Measurements from ENCODE around the gene UBA7.
A peak's percentile ranks its signal among the peaks of the same experiment; 100 is the strongest.

The UBA7 gene

DNA sequence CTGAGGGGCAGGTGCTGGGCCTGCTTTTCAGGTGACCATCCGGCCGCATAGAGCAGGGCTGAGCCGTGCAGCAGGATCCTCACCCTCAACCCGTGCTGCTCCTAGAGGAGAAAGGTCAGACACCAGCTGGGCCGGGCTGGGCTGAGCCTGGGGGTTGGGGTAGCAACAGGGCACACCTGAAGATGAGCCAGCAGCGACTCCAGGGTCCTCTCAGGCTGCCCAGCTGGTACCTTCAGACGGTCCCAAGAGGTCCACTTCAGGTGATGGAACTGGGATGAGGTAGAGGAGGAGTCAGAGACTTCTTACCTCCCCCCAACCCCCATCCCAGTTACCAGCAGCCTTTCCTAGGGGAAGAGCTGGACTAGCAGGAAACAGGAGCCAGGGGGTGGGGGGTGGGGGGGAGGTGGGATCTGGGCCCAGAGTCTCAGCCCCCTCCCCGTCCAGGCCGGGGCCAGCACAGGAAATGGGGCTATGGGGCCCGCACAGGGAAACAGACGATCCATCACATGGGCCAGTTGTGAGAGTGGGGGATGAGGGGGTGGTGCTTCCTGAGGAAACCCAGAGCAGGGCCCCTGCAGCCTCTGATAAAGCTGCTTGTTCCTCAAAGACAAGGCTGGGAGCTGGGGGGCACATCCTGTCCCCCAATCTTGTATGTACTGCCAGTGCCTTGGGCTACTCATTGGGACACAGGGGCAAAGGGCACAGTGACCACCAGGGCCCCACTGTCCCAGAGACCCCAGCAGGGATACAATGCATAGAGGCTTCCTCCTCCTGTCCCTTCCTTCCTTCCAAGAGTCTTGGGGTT, 7.7 kb downstream of the UBA7 start:
- DNase-seq, result no peak

DNA sequence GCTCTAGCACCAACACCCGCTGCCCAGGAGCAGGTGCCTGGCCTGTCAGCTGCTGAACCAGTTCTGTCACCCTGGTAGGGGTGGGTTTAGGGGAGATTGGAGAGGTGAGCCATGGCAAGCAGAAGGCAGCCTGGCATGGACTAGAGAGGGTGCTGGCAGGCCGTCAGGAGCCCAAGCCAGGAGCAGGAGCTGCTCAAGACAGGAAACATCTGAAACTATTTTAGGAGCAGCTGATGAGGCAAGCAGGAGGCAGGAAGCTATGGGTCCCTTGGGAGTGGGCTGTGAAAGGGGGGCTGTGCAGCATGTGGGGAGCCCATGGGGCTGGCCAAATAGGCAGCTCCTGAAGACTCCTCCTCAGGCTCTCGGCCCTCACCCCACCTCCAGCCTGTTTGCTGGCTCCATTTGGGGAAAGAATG, 8.4 kb downstream of the UBA7 start:
- DNase-seq, result no peak

DNA sequence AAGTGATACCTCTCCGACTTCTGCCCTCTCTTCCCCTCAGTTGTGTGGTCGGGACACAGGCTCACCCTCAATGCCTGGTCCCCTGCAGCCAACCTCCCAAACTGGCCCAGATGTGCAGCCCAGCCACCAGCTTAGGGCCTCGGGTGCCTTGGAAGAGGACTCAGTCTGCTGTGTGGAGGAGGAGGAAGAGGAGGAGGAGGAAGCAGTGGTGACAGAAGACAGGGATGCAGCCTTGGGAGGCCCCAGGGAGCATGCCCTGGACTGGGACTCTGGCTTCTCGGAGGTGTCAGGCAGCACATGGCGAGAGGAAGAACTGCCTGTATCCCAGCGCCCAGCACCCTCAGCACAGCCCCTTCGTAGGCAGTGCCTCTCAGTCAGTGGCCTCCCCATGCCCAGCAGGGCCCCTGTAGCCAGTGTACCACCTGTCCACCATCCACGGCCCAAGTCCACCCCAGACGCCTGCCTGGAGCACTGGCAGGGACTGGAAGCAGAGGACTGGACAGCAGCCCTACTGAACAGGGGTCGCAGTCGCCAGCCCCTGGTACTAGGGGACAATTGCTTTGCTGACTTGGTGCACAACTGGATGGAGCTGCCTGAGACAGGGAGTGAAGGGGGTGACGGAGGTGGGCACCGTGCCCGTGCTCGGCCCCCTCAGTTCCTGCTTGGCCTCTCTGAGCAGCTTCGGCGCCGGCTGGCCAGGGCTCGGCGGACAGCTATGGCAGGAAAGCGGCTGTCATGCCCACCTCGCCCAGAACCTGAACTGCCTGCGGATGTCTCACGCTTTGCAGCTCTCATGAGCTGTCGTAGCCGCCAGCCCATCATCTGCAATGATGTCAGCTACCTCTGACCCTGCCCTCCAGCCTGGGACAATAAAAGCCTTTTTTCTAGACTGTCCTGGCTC, 9.4 kb downstream of the UBA7 start:
- no peak for DNase-seq

DNA sequence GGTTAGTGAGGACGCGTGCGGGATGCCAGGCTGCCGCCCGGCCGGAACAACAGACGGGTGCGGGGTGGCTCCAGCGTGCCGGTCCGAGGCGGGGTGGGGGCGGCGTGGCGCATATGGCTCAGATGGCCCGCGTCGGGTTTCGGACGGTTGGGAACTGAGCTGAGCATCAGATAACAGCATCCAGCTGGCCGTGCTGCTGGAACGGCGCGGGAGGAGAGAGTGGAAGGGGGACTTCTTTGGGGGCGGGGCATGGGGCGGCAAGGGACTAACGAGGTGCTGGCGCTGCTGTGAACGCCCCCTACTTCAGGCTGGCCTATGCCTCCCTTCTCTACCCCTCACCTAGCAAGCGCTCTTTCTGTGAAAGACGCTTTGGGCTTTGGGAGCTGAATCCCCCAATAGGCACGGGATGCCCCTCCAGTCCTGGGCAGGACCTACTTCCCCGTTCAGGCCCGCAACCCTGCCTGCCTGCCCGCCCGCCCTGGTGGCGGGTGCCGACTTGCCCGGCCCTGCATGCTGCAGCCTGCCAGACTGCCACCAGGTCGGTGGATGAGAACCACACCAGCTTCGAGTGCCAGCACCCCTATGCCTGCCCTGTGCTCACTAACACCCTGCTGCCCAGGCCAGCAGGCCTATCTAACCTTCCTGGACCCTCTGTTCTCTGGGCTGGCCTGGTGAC, 10.2 kb downstream of the UBA7 start:
- DNase-seq, result no peak

DNA sequence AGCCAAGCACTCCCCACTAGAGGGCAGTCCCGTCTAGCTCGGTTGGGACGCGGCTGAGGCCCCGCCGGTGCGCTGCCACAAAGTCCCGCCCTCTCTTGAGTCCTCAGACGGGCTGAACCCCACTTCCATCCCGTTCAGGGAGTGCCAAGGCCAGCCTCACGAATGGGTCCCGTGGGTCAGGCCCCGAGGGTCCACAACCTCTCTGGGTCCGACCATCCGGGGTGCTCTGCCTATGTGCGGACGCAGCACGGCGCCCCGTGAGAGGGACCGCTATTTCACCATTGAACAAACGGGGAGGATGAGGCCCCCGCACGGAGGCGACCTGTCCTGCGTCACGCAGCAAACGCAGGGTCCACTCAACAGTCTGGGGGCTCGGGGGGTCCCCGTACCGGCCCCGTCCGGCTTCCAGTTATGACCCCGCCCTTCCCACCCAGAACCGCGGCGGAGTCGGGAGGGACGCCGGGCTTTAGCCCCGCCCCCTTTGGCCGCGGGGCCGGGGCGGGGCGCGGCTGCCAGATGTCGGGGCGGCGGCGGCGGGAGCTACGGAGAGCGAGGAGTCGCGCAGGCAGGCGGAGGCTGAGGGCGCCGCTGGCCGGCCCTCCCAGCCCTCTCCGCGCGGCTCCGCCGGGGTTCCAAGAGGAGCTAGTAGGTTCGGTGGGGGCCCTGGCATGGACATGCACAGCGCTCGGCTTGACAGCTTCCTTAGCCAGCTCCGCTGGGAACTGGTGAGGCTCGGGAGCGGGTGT, 10.9 kb downstream of the UBA7 start, which contains the start of gene INKA1:
TSS of gene INKA1 (plus strand) at position 543 of the 746 bp plus-strand sequence. CDS start at position 675, 132 bp downstream.
- peak; percentile 71 to 78 for DNase-seq

DNA sequence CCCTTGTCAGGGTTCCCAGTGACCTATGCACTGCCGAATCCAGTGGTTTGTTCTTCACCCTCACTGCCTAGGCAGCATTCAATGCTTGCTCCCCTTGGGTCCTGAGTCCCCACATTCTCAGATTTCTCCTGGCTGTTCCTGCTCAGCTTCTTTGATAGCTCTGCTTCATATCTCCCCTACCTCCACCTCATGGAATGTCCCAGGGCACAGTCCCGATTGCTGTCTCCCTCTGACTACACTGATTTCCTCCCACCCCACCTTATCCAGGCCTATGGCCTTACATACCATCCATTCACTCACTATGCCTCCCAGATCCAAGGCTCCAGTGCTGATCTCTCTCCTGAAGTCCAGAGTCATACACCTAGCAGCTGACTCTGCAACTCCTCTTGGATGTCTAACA, 12.6 kb downstream of the UBA7 start:
- no peak for DNase-seq

DNA sequence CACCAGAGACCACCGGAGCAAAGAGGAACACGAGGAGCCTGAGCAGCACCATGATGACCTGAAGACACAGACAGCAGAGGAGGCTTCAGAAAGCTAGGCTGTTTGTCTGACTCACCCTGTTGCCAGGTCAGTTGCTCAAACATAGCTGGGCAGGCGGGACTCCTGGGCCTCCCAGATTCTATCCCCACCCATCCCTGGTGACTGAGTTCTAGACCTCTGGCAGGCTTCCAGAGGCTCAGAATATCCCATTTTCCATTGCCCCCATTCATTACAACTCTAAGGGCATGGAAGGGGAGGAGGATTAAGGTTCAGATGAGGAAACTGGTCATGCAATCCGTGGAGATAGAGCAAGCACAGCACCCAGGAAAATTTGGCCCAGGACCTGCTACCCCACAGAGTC, 14.0 kb downstream of the UBA7 start, which contains the start of gene CDHR4:
TSS of gene CDHR4 (minus strand) at position 113 of the 400 bp plus-strand sequence. CDS start at position 52, 61 bp downstream.
- DNase-seq, result no peak

DNA sequence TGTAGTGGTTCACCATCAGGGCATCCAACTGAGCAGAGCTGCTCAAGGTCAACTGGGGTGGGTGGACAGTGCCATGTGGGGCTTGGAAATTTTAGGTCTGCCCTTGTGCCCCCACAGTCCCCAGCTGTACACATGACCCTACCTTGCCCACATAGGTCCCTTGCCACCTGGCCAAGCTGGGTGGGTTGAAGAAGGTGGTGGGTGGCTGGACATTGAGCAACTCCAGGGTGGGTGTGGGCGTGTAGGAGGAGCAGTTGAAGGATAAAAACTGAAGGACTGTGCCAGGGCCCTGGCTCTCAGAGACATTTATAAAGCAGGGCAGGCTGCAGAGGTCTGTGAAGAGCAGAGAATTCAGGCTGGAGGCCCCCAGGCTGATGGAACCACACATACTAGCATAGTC, 14.6 kb downstream of the UBA7 start:
- no peak for DNase-seq

DNA sequence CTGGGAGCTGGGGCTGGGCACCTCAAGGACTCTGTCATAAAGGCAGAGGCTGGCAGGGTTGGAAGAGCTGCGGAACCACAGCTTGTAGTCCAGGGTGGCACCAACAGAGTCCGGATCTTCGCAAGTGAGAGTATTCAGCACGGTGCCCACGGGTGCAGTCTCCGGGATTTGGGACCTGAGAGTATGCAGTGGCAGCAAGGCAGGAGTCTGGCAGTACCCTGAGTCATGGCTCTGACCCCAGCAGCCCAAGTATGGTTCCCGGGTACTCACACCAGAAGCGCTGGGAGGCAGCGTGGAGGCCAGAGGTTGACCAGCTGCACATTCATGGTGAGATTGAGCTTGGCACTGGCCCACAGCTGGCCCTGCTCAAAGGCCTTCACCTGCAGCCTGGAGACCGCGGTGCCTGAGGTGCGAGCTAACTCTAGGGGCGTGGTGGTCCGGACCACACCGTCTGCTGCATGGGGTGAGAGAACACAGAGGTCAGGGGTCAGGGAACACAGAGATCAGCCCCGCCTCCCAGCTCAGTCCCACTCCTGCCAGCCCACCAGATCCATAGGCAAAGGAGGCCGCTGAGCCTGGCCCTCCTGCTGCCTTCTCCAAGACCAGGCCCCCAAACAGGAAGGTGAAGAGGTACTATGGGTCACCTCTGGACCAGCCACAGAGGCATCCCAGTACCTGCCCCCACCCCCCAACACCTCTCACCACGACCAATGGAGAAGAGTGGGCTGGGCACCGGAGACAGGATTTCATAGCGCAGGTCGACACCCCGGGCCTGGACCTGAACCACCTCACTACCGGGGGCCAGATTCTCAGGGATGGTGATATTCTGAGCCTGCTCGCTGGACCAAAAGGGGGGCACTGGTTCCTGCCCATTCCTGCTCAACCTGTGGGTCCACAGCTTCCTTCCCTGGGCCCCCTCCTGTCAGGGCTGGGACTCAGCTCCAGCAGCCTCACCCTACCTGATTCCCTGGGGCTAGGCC, 18.5 kb downstream of the UBA7 start:
- no peak for DNase-seq

DNA sequence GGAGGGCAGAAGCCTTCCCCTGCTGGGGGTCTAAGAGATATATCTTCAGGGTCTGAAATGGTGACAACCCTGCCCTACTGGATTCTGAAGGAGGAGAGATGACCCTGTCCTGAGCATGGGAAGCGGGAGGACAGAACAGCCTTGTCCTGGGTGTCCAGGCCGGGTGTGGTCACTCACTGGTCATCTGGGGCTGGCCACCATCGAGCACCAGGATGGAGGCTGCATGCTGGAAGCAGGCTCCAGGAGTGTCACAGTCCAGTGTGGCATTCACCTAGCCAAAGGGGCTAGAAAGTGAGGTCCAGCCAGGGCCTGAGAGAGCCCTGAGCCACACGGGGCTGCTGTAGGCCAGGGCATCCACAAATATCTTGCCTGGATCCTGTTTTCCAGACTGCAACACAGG, 19.3 kb downstream of the UBA7 start:
- no peak for DNase-seq

DNA sequence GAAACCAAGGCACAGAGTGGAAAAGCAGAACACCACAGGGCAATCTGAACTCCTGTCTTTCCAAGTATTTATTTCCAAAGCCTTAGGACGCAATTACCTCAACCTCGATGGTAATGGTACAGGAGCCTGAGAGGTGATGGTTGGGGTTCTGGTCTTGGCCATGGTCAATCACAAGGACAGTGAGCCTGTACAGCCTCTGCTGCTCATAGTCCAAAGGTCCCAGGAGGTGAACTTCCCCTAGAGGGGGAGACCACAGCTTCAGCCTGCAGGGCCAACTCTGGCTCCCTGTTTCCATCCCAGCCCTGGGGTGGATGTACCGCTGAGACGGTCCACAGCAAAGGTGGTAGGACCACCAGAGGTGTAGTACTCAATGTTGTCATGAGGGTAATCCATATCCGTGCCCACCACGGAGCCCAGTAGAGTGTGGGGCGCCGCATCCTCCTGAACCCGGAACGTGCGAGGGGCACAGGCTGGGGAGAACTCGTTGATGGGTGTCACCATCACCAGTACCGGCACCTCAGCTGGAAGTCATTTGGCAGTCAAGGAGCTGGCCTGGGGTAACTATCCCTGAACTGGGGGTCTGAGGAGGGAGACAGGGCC, 20.2 kb downstream of the UBA7 start:
- no peak for DNase-seq

DNA sequence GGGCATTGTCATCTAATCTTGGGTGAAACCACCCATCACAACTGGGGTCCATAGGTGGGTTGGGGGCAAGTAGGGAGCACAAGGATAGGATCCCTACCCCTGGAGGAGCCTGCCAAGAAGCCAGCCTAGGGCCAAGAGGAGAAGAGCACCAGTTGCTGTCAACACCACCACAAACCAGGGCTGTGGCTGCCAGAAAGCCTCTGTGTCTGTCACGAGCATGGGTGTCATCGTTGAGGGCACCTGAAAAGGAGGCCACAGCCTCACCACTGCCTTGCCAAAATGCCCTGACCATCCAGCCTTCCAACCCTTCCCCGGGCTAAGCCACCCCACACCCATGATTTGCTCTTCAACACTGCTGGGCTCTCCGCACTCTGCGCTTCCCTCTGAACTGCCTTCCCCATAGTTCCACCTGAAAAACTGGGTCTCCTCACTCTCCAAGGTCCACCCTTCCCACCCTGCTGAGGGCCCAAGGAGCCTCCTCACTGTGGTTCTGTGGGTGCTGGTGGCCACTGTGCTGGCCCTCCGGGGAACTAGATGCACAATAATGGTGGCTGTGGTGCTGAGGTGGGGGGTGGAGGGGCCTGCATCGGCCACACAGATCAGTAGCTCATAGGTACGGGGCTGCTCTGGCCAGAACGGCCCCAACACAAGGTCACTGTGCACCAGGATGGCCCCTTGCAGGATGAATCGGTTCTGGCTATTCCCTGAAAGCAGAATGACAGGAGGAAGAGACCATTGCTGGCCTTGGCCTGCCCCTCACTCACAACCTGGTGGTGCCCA, 21.2 kb downstream of the UBA7 start:
- no peak for DNase-seq

DNA sequence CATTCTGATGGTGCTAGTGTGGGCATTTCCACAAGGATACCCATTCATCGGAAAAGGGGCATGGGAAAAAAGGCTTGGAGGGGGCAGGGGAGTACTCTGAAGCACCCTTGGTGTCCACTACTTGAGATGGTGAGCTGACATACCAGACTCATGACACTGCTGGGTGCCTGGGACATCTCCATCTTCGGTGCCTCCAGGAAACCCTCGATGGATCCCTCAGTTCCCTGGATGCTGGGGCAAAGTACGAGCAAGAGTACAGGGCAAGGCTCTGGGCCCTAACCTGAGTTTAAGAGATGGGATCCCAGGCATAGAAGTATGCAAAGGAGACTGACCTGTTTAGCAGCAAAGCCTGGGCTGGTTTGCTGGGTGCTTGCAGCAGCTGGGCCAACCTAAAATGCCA, 22.2 kb downstream of the UBA7 start:
- no peak for DNase-seq

DNA sequence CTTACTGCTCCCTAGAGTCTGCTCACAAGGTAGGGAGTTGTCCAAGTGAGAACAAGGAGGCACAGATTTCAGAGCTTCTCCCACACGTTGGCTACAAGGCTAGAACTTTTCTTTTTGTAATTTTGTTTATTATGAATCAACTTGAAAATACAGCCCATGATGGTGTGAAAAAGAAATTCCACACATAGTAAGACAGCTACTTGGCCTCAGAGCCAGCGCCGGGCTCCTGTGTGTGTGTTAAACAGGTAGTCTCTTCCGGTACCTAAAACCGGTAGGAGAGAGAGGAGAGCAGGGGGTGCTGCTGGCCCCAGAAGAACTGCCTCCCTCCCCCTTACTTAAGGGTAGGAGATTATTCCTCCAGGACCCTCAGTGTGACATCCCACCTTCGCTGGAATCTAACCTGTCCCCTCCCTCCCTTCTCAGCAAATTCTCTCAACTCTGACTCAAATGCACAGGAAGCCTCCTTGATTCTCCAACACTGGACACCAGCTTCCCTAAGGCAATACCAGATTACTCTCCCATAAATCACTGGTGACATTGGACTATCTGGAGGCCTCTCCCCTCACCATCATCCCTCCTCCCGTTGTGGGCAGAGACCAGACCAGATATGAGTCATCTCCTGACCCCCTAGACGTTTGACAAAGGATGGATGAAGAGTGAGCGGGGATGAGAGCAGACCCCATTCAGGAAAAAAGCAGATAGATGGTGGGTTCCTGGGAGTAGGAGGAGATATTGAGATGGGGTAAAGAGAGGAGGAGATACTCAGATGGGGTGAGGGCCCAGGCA, 22.9 kb downstream of the UBA7 start:
- no peak for DNase-seq

DNA sequence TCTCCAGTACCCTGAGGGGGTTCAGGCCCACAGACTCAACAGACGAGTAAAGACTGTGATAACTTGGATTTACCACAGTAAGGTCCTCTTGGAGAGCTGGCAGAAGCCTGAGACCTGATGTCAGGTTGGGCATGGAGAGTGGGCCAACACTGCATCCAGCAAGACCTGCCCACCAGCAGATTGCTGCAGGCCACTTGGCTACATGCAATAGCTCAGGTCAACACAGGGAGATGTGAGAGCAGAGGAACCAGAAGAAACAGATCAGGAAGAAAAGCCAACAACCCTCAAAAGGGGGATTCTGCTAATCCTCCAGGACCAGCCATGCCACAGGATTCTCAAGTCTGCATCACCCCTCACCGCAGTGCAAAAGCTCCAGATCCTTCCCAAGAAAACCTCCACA, 25.7 kb downstream of the UBA7 start:
- DNase-seq, result no peak

DNA sequence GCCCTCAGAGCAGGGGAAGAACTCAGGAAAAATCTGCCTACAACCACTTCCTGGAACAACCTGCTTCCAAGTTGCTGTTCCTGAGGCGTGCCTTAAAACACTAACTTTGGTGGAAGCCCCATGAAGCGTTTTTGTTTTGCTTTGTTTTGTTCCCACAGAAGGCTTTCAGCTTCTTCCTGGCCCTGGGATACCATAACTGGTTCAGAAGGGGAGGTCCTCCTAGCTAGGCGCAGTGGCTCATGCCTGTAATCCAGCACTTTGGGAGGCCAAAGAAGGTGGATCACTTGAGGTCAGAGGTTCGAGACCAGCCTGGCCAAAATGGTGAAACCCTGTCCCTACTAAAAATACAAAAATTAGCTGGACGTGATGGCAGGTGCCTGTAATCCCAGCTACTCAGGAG, 26.2 kb downstream of the UBA7 start:
- no peak for DNase-seq

DNA sequence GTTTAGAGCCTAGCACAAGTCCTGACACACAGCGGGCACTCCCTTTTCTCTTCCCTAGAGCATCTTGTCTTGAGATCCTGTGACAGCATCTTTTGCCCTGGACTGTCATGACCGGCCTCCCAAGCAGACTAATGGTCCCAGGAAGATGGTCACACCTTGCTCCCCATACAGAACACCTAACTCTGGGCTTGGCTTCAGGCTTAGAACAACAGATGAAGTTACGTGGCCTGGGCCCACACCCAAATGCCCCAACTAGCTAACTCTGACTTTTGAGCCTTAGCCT, 26.6 kb downstream of the UBA7 start:
- DNase-seq, result no peak

DNA sequence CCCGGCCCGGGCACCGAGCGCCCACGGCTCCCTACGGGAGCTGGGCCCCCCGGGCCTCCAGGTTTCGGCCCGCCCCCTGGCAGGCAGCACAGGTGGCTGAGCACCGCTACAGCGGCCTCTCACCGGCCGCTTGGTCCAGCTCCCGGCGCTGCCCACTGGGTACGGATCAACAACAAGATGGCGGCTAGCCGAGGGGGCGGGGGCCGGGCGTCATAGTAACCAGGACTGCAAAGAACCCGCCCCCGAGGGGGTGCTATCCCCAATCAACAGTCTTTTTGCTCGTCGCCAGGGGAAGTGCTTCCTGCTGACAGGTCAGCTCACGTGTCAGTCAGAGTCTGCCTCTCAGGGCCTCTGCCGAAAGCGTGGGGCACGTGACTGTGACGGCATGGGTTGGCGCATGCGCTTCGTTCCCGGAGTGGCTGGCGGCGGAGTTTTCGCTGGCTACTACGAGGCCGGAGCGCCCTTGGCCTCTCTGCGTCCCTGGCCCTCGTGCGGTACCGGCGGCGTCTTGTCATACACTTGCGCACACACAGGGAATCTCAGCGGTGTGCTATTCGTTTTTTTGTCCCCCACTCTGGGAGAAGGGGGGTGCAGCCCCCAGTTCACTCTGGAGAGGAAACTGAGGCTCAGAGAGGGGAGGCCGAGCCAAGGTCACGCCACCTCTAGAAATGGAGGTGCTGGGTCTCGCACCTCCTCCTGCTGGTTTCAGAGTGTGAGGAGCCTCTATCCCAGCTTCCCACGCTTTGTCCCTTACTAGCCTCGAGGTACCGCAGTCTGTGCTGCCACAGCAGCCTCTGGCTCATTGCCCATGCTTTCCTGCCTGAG, 27.2 kb downstream of the UBA7 start, which contains the start of gene IP6K1:
TSS of gene IP6K1 (minus strand) at position 186 of the 825 bp plus-strand sequence. CDS start 38,502 bp downstream, outside the sequence.
- peak; percentile 98 to 99 for DNase-seq
